Uterus (tissue), 4 donors: Measurements from ENCODE around the gene SCARF1. TPM values are rescaled to one million over a fixed set of nuclear protein-coding genes. Genes with fewer than 3 reads are reported as not detected.
A peak's percentile ranks its signal among the peaks of the same experiment; 100 is the strongest.

Experiments
- DNase-seq, 2 donors: peaks; one replicate each; pipeline ENCODE4 v3.0.0-alpha.2; 2019 to 2020
- H3K27ac ChIP-seq, 2 donors: fragments of 200-600 bp; sonication (generic); 1 replicate in 1 of 2; 2 replicates in 1 of 2; pipeline ENCODE4 v1.5.1; 2016 to 2018
- H3K27me3 ChIP-seq, 2 donors: fragments of 200-600 bp; sonication (generic); one replicate each; pipeline ENCODE4 v1.5.1; 2018 to 2019; ENCODE audit warnings: control low read depth in 1 of 2
- H3K36me3 ChIP-seq, 2 donors: fragments of 200-600 bp; sonication (generic); one replicate each; pipeline ENCODE4 v1.5.1; 2019; ENCODE audit warnings: control low read depth in 1 of 2
- H3K4me1 ChIP-seq, 2 donors: fragments of 200-600 bp; sonication (generic); one replicate each; pipeline ENCODE4 v1.5.1; 2018 to 2019; ENCODE audit warnings: control low read depth in 1 of 2
- H3K4me3 ChIP-seq, 2 donors: fragments of 200-600 bp; sonication (generic); 1 replicate in 1 of 2; 2 replicates in 1 of 2; pipeline ENCODE4 v1.5.1; 2018 to 2019; ENCODE audit warnings: mild to moderate bottlenecking in 1 of 2
- H3K9me3 ChIP-seq, 2 donors: fragments of 200-600 bp; sonication (generic); one replicate each; pipeline ENCODE4 v1.5.1; 2019; ENCODE audit warnings: control low read depth in 1 of 2
- POLR2A ChIP-seq, 2 donors: fragments of 450-650 bp; IDR thresholded peaks; one replicate each; pipeline ENCODE4 v1.6.1; 2016; ENCODE audit warnings: antibody characterized with exemption in 2 of 2, mild to moderate bottlenecking in 1 of 2, moderate library complexity in 1 of 2
- intact Hi-C: fragments of 100-400 bp; cut with DNase I; formaldehyde crosslinking; loops from one replicate; pipeline ENCODE4 v1.15.1; 2023; ENCODE audit warnings: low total_unique reads
- total RNA-seq, 4 donors: library from RNA; depleted of rRNA in 3 of 4; stranded (reverse); fragments of >200 nt in 3 of 4; gene quantifications; one replicate each; pipeline versions ENCODE4 v1.1.0 to v1.2.4, GENCODE V29; 2014 to 2023
- TF ChIP-seq, protein P1 (sequence below), 4 experiments: fragments of 200-600 bp in 2 of 4; fragments of 450-650 bp in 2 of 4; sonication (generic) in 2 of 4; IDR thresholded peaks; one replicate each; pipeline ENCODE4 v1.5.1; 2016 to 2019; ENCODE audit warnings: antibody characterized with exemption in 4 of 4, mild to moderate bottlenecking in 2 of 4, moderate library complexity in 1 of 4
- donor health status: DM: yes; HTN: yes; CAD: no.

Gene SCARF1
- total RNA-seq, 4 donors from 2014 or later: 4.4 to 33.2 (median 14.2) TPM

GRCh38 chr17:1627182-1627981 is 18.1 kb downstream of the SCARF1 start:
- Histone ChIP-seq H3K4me3 (peak overlapping the region; percentile 62 to 77), H3K4me1 (no peaks in the 10 kb centered on the region), H3K27me3 (no peaks in the 10 kb centered on the region), H3K27ac (peak overlapping the region; percentile 85 to 88), H3K9me3 (no peaks in the 10 kb centered on the region), H3K36me3 (no peaks in the 10 kb centered on the region)
- DNase-seq: no peak
- TF ChIP-seq, protein P1, sequence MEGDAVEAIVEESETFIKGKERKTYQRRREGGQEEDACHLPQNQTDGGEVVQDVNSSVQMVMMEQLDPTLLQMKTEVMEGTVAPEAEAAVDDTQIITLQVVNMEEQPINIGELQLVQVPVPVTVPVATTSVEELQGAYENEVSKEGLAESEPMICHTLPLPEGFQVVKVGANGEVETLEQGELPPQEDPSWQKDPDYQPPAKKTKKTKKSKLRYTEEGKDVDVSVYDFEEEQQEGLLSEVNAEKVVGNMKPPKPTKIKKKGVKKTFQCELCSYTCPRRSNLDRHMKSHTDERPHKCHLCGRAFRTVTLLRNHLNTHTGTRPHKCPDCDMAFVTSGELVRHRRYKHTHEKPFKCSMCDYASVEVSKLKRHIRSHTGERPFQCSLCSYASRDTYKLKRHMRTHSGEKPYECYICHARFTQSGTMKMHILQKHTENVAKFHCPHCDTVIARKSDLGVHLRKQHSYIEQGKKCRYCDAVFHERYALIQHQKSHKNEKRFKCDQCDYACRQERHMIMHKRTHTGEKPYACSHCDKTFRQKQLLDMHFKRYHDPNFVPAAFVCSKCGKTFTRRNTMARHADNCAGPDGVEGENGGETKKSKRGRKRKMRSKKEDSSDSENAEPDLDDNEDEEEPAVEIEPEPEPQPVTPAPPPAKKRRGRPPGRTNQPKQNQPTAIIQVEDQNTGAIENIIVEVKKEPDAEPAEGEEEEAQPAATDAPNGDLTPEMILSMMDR (IDR thresholded peaks at IDR 0.05): no peak
- TF ChIP-seq POLR2A (IDR thresholded peaks at IDR 0.05): no peak
- intact Hi-C loops: loop anchor here (5.0 kb wide), 1 partner anchor 50 kb away; no protein-coding TSS in a partner anchor

GRCh38 chr17:1626333-1626732 is 19.2 kb downstream of the SCARF1 start:
- DNase-seq: no peak
- no peak for TF ChIP-seq POLR2A (IDR thresholded peaks at IDR 0.05)
- TF ChIP-seq, protein P1 (IDR thresholded peaks at IDR 0.05): no peak
- H3K27ac ChIP-seq: peak overlapping the region; percentile 20 to 88
- intact Hi-C loops: loop anchor here (5.0 kb wide), 1 partner anchor 49 kb away; no protein-coding TSS in a partner anchor
- H3K9me3 ChIP-seq: no peaks in the 10 kb centered on the region
- no peak overlapping the region for H3K4me3 ChIP-seq
- no peaks in the 10 kb centered on the region for H3K27me3 ChIP-seq
- no peaks in the 10 kb centered on the region for H3K4me1 ChIP-seq
- no peaks in the 10 kb centered on the region for H3K36me3 ChIP-seq

DNA sequence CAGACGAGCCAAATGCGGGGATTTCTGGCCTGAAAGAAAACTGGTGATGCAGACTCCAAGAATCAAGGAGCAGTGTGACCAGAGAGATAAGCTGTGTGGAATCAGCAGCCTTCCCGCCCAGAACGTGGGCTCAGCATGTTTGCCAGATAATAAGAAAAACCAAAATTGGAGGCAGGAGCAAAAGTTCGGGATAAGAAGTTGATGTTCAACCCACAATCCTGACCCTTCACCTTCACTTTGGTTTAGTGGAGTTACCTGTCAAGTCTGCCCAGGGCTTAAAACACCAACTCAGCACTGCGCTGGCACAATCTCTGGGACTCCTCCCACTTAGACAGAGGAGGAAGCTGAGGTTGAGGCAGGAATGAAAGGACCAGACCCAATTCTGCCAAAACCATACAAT is 20.0 kb downstream of the SCARF1 start:
- H3K27me3 ChIP-seq: no peaks in the 10 kb centered on the region
- no peak overlapping the region for H3K27ac ChIP-seq
- intact Hi-C loops: loop anchor here (5.0 kb wide), 1 partner anchor 48 kb away; no protein-coding TSS in a partner anchor
- H3K4me3 ChIP-seq: no peak overlapping the region
- H3K4me1 ChIP-seq: no peaks in the 10 kb centered on the region
- H3K36me3 ChIP-seq: no peaks in the 10 kb centered on the region
- DNase-seq: no peak
- TF ChIP-seq, protein P1 (IDR thresholded peaks at IDR 0.05): no peak
- TF ChIP-seq POLR2A (IDR thresholded peaks at IDR 0.05): no peak
- H3K9me3 ChIP-seq: no peaks in the 10 kb centered on the region

GRCh38 chr17:1625053-1625452 is 20.5 kb downstream of the SCARF1 start:
- Histone ChIP-seq H3K4me1 (no peaks in the 10 kb centered on the region), H3K36me3 (no peaks in the 10 kb centered on the region), H3K9me3 (no peaks in the 10 kb centered on the region), H3K27ac (no peak overlapping the region), H3K27me3 (no peaks in the 10 kb centered on the region), H3K4me3 (no peak overlapping the region)
- TF ChIP-seq, protein P1 (IDR thresholded peaks at IDR 0.05): no peak
- no peak for TF ChIP-seq POLR2A (IDR thresholded peaks at IDR 0.05)
- no peak for DNase-seq
- intact Hi-C loops: loop anchor here (5.0 kb wide), 1 partner anchor 48 kb away; no protein-coding TSS in a partner anchor

- Histone ChIP-seq H3K4me1 (no peaks in the 10 kb centered on the region), H3K36me3 (no peaks in the 10 kb centered on the region), H3K9me3 (no peaks in the 10 kb centered on the region), H3K27me3 (no peaks in the 10 kb centered on the region), H3K4me3 (no peak overlapping the region), H3K27ac (no peak overlapping the region)
- intact Hi-C loops: loop anchor here (5.0 kb wide), 1 partner anchor 47 kb away; no protein-coding TSS in a partner anchor
- TF ChIP-seq, protein P1 (IDR thresholded peaks at IDR 0.05): no peak
- TF ChIP-seq POLR2A (IDR thresholded peaks at IDR 0.05): no peak
- no peak for DNase-seq
Measured at GRCh38 chr17:1624650-1625049, 20.9 kb downstream of the SCARF1 start.
